CD8-positive, alpha-beta memory T cell (primary cell): ENCODE measurements around the gene OSGIN1. TPM values are rescaled to one million over a fixed set of nuclear protein-coding genes. Genes with fewer than 3 reads are reported as not detected.
A peak's percentile ranks its signal among the peaks of the same experiment; 100 is the strongest.

Experiments
- CTCF ChIA-PET: fragments of 350-600 bp; sonication (Branson Sonifier 250); formaldehyde crosslinking; loops from one replicate; lab custom pipeline; 2021; ENCODE audit warnings: antibody characterized with exemption; lab: Charles Lee
- POLR2A ChIA-PET: fragments of 350-600 bp; sonication (Branson Sonifier 250); formaldehyde crosslinking; loops from one replicate; lab custom pipeline; 2021; ENCODE audit warnings: antibody characterized with exemption; lab: Charles Lee
- DNase-seq, 5 donors: peaks; one replicate each; pipeline versions ENCODE4 v3.0.0 to v3.0.0-alpha.2; 2020 to 2022; ENCODE audit warnings: mixed read lengths in 1 of 5
- H3K27ac ChIP-seq: one replicate; pipeline ENCODE4 v1.7.0; 2013; ENCODE audit warnings: low read depth, mild to moderate bottlenecking, low read length, moderate library complexity
- H3K27me3 ChIP-seq: 2 replicates; pipeline ENCODE4 v1.7.0; 2013; ENCODE audit warnings: low read length, mild to moderate bottlenecking; ENCODE audit not compliant: insufficient read depth, poor library complexity, severe bottlenecking
- H3K36me3 ChIP-seq: 2 replicates; pipeline ENCODE4 v1.7.0; 2013; ENCODE audit warnings: mild to moderate bottlenecking, low read length, moderate library complexity; ENCODE audit not compliant: insufficient read depth
- H3K4me1 ChIP-seq: 2 replicates; pipeline ENCODE4 v1.7.0; 2013; ENCODE audit warnings: mild to moderate bottlenecking, low read length, moderate library complexity; ENCODE audit not compliant: insufficient read depth
- H3K4me3 ChIP-seq: 2 replicates; pipeline ENCODE4 v1.7.0; 2013; ENCODE audit warnings: mild to moderate bottlenecking, low read length
- H3K9me3 ChIP-seq: 2 replicates; pipeline ENCODE4 v1.7.0; 2013; ENCODE audit warnings: mild to moderate bottlenecking, low read length
- H3K27ac Mint-ChIP-seq, 8 donors: one replicate each; pipeline ENCODE4 v1.8.0; 2020 to 2021; ENCODE audit warnings: mixed read lengths in 8 of 8, mild to moderate bottlenecking in 6 of 8, inconsistent platforms in 3 of 8, moderate library complexity in 3 of 8
- H3K27me3 Mint-ChIP-seq, 2 donors: one replicate each; pipeline ENCODE4 v1.8.0; 2020 to 2021; ENCODE audit warnings: mixed read lengths in 2 of 2, mild to moderate bottlenecking in 1 of 2, moderate library complexity in 1 of 2
- H3K36me3 Mint-ChIP-seq, 3 donors: one replicate each; pipeline ENCODE4 v1.8.0; 2020 to 2021; ENCODE audit warnings: mixed read lengths in 3 of 3, inconsistent platforms in 1 of 3, mild to moderate bottlenecking in 1 of 3
- H3K4me1 Mint-ChIP-seq, 3 donors: one replicate each; pipeline ENCODE4 v1.8.0; 2020 to 2021; ENCODE audit warnings: mixed read lengths in 3 of 3, inconsistent platforms in 1 of 3, mild to moderate bottlenecking in 1 of 3
- H3K4me3 Mint-ChIP-seq, 7 donors: one replicate each; pipeline ENCODE4 v1.8.0; 2020 to 2021; ENCODE audit warnings: mixed read lengths in 7 of 7, mild to moderate bottlenecking in 6 of 7, moderate library complexity in 4 of 7, inconsistent platforms in 2 of 7
- H3K9me3 Mint-ChIP-seq, 5 donors: one replicate each; pipeline ENCODE4 v1.8.0; 2020 to 2022; ENCODE audit warnings: mixed read lengths in 5 of 5, mild to moderate bottlenecking in 3 of 5, moderate library complexity in 2 of 5, inconsistent platforms in 1 of 5
- polyA plus RNA-seq: library from polyadenylated mRNA; unstranded; fragments of 300-500 nt; fragmentation: Illumina TruSeq; gene quantifications from one replicate; pipeline ENCODE4 v1.2.3, GENCODE V29; 2021
- total RNA-seq, 2 experiments: library from RNA; stranded (reverse); gene quantifications; one replicate each; pipeline ENCODE4 v1.2.3, GENCODE V29; 2021

The OSGIN1 gene
- total and polyA plus RNA-seq, 3 experiments from 2014 or later, result 0.21 to 0.86 (median 0.83) TPM

DNA sequence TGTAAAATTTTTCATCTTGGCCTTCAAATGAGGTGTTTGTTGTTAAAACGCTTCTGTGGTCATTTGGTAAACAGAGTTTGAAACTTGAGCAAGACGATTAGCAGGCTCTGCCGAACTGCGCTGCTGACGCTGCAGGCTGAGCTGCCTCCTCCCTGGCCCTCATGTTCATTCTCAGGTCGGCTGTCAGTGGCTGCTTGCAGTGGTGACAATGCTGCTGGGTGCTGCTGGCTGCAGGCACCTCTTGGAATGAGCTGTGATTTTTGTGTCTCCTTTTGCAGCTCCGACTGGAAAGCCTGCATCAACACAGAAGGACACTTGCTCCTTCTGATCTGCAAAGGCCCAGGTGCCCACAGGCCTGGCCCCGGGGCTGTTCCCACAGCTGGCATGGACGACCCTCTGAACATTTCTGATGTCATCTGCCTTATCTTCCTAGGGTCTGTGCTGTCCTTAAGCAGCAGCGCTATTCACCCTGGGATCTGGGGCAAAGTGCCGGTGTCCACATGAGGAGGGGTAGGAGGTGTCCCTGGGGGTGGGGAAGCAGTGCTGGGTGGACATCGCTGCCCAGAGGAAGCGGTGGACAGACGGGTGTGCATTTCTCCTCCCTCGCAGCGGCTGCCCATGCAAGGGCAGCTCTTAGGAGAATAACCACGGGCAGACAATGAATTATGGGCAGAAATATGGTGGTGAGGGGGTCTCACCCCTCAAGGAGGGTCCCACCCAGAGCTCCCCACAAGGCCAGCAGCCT, 23.1 kb upstream of the OSGIN1 start:
- Mint-ChIP-seq H3K9me3 (no peaks in the 10 kb centered on the region), H3K27ac (no peak overlapping the region), H3K36me3 (peaks cover 0 to 1% (median 0%) of the 10 kb centered on the region in 3 donors), H3K4me3 (no peak overlapping the region), H3K4me1 (peaks cover 2 to 4% (median 3%) of the 10 kb centered on the region in 3 donors), H3K27me3 (peaks cover 0 to 4% of the 10 kb centered on the region in 2 donors)
- Histone ChIP-seq H3K27me3 (no peaks in the 10 kb centered on the region), H3K36me3 (no peaks in the 10 kb centered on the region), H3K4me1 (no peaks in the 10 kb centered on the region), H3K4me3 (no peak overlapping the region), H3K9me3 (no peaks in the 10 kb centered on the region), H3K27ac (no peak overlapping the region)
- ChIA-PET POLR2A (no interaction called here), CTCF (no interaction called here)
- DNase-seq, result peak in 1 of 5 donors; percentile 21

DNA sequence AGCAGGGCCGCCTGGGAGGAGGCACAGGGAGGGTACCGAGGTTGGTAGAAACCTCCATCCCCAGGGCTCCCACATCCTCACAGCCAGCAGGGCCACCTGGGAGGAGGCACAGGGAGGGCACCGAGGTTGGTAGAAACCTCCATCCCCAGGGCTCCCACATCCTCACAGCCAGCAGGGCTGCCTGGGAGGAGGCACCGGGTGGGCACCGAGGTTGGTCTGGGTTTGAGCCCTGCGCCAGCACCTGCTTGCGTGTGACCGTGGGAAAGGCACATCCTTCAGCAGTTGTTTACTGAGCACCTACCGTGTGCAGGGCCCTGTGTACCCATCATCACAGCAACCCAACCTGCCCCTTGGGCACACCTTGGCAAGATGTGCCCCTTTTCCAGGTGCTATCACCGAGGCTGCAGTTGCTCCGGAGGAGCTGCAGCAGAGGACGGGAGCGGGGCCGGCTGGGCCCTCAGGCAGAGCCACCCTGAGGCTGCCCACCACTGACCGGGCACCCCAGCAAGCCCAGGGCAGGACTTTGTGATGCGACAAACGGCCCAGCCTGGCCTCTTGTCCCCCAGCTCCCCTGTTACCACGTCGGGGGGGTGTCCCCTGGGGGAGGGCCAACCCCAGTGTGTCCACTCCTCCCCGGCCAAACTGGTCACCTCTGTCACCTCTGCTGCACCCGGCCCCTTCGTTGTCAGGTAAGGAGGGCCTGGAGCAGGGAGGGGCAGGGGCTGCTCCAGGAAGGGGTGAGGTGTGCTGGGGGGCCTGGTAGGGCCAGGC, 22.1 kb upstream of the OSGIN1 start:
- Histone ChIP-seq H3K27me3 (no peaks in the 10 kb centered on the region), H3K9me3 (no peaks in the 10 kb centered on the region), H3K36me3 (no peaks in the 10 kb centered on the region), H3K4me1 (no peaks in the 10 kb centered on the region), H3K4me3 (no peak overlapping the region), H3K27ac (no peak overlapping the region)
- POLR2A ChIA-PET, result no interaction called here
- no peak for DNase-seq
- H3K4me3 Mint-ChIP-seq, result no peak overlapping the region
- H3K36me3 Mint-ChIP-seq, result peaks cover 0 to 2% (median 0%) of the 10 kb centered on the region in 3 donors
- H3K27me3 Mint-ChIP-seq, result peaks cover 0 to 7% of the 10 kb centered on the region in 2 donors
- H3K27ac Mint-ChIP-seq, result no peak overlapping the region
- CTCF ChIA-PET, result no interaction called here
- H3K9me3 Mint-ChIP-seq, result no peaks in the 10 kb centered on the region
- peaks cover 2 to 4% (median 3%) of the 10 kb centered on the region in 3 donors for H3K4me1 Mint-ChIP-seq

DNA sequence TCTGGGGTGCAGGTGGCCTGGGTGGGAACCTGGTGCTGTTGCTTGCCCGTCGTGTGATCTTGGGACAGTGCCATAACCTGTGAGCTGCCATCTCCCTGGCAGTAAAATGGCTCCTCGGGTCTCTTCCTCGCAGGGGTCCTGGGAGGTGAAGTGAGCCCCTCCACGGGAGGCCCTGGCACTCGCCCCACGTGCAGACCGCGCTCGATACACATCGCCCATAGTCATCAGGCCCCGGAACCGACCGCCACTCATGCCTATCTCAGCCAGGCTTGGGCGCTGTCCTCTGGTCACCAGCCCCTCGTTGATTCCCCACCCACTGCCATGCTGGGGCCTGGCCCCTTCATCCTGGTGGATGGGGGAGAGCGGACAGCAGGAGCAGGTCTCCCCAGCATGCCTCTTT, 21.5 kb upstream of the OSGIN1 start:
- H3K36me3 Mint-ChIP-seq, result peaks cover 0 to 2% (median 0%) of the 10 kb centered on the region in 3 donors
- Histone ChIP-seq H3K36me3 (no peaks in the 10 kb centered on the region), H3K4me1 (no peaks in the 10 kb centered on the region), H3K27me3 (no peaks in the 10 kb centered on the region), H3K27ac (no peak overlapping the region), H3K4me3 (no peak overlapping the region), H3K9me3 (no peaks in the 10 kb centered on the region)
- DNase-seq, result no peak
- no peak overlapping the region for H3K27ac Mint-ChIP-seq
- ChIA-PET POLR2A (no interaction called here), CTCF (no interaction called here)
- H3K4me3 Mint-ChIP-seq, result no peak overlapping the region
- peaks cover 1 to 2% (median 1%) of the 10 kb centered on the region in 3 donors for H3K4me1 Mint-ChIP-seq
- no peaks in the 10 kb centered on the region for H3K9me3 Mint-ChIP-seq
- H3K27me3 Mint-ChIP-seq, result peaks cover 0 to 7% of the 10 kb centered on the region in 2 donors

DNA sequence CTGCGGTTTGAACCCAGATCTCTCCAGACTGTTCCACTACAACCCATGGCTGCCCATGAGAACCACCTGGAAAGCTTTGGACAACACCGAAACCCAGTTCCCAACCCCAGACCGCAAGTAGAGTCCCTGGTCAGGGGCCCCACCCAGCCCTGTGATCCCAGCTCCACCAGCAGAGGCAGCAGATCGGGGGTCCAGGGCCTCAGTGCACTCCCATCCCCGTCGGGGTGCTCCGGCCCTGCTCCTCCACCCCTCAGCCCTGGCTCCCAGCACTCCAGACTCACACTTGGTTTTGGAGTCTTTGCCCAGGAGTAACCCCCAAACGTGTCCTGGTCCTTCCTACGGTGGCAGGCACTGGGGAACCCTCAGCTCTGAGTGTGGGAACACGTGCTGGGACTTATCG, 20.7 kb upstream of the OSGIN1 start:
- H3K27me3 Mint-ChIP-seq, result peaks cover 0 to 10% of the 10 kb centered on the region in 2 donors
- H3K27ac Mint-ChIP-seq, result no peak overlapping the region
- no peak overlapping the region for H3K27ac ChIP-seq
- no peak for DNase-seq
- no peaks in the 10 kb centered on the region for H3K36me3 ChIP-seq
- no peaks in the 10 kb centered on the region for H3K9me3 ChIP-seq
- no peaks in the 10 kb centered on the region for H3K4me1 Mint-ChIP-seq
- no peak overlapping the region for H3K4me3 ChIP-seq
- CTCF ChIA-PET, result no interaction called here
- H3K4me3 Mint-ChIP-seq, result no peak overlapping the region
- no peaks in the 10 kb centered on the region for H3K9me3 Mint-ChIP-seq
- POLR2A ChIA-PET, result no interaction called here
- H3K4me1 ChIP-seq, result no peaks in the 10 kb centered on the region
- no peaks in the 10 kb centered on the region for H3K27me3 ChIP-seq
- peaks cover 0 to 2% (median 0%) of the 10 kb centered on the region in 3 donors for H3K36me3 Mint-ChIP-seq

DNA sequence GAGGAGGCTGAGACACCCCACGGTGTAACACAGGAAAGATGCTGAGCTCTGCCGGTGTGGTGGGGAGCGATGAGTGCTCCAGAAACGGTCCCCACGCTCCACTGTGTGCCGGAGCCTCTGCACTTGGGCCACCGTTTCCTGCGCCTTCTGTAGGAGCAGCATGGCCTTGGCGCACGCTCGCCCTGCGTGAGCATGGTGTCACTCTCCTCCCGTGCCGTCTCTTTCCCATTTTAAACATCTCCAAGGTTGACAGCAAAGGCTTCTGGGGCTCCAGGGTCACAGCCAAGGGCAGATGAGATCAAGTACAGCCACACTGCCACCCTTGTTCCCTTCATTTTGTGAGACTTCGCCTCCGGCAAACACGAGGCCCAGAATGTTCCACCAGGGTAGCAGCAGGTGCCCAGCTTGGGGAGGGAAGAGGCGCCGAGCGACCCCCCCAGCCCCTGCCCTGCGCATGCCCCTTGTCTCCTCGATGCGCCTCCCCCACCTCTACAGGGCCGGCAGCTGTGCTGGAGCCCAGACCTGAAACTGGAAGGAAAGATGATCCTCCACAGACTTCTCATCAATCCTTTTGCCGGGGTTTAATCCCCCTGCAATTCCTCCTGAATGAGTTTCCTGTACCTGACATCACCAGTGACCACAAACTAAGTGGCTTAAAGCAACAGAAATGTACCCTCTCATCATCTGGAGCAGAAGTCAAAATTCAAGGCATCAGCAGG, 19.9 kb upstream of the OSGIN1 start:
- H3K27ac Mint-ChIP-seq, result no peak overlapping the region
- Histone ChIP-seq H3K9me3 (no peaks in the 10 kb centered on the region), H3K4me1 (no peaks in the 10 kb centered on the region), H3K36me3 (no peaks in the 10 kb centered on the region), H3K4me3 (no peak overlapping the region), H3K27ac (no peak overlapping the region), H3K27me3 (no peaks in the 10 kb centered on the region)
- no peak for DNase-seq
- H3K36me3 Mint-ChIP-seq, result peaks cover 0 to 2% (median 0%) of the 10 kb centered on the region in 3 donors
- peaks cover 0 to 10% of the 10 kb centered on the region in 2 donors for H3K27me3 Mint-ChIP-seq
- no peaks in the 10 kb centered on the region for H3K4me1 Mint-ChIP-seq
- H3K9me3 Mint-ChIP-seq, result no peaks in the 10 kb centered on the region
- ChIA-PET CTCF (no interaction called here), POLR2A (no interaction called here)
- no peak overlapping the region for H3K4me3 Mint-ChIP-seq

DNA sequence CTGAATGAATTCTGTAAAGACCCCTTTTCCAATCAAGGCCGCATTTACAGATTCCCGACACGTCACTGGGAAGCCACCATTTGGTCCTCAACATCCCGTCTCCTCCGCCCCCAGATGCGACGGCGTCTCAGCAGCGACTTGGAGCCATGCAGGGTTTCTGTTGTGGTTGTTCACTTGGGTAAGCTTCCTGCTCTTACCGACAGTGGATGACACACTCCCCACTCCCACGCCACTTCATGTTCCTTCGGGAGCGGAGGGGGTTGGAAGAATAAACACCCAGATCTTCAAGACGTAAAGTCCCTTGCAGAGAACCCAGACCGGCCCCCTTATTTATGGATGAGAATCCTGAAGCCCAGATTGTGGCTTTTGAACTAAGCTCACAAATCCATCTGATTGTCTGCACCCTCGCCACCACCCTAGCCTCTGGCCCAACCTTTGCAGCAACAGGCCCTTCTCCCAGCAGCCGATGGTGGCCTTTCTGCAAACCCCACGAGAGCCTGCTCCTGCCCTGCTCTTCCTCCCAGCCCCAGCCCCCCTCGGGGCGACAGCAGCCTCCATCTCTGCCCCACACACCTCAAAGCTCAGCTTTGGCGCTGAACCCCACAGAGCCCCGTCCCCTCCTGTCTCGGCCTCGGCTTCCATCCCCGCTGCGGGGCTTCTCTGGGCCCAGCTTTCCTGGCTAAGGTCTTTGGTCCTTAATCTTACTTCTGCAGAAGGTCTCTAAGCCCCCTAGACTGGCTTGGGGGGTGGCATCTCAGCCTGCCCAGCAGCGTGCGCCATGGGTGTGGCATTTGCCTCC, 19.0 kb upstream of the OSGIN1 start:
- peaks cover under 1 to 10% of the 10 kb centered on the region in 2 donors for H3K27me3 Mint-ChIP-seq
- Histone ChIP-seq H3K27me3 (no peaks in the 10 kb centered on the region), H3K27ac (no peak overlapping the region), H3K36me3 (no peaks in the 10 kb centered on the region), H3K9me3 (no peaks in the 10 kb centered on the region), H3K4me3 (no peak overlapping the region), H3K4me1 (no peaks in the 10 kb centered on the region)
- H3K9me3 Mint-ChIP-seq, result no peaks in the 10 kb centered on the region
- no peaks in the 10 kb centered on the region for H3K4me1 Mint-ChIP-seq
- ChIA-PET POLR2A (no interaction called here), CTCF (no interaction called here)
- H3K4me3 Mint-ChIP-seq, result no peak overlapping the region
- no peak overlapping the region for H3K27ac Mint-ChIP-seq
- peaks cover 0 to 2% (median 0%) of the 10 kb centered on the region in 3 donors for H3K36me3 Mint-ChIP-seq
- no peak for DNase-seq

DNA sequence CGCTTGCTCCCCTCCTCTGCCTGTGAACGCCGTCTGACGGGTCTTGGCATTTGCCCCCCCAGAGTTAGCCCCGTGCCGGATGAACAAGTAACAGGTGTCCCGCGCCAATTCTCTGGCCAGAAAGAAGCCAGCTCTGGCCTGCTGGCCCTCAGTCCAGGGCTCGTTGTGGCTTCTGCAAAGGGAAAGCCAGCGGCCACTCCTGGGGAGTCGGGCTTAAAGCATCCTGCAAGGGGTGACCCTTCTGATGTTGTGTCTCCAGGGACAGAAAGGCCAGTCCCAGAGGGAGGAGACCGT, 18.4 kb upstream of the OSGIN1 start:
- DNase-seq, result no peak
- no peak overlapping the region for H3K27ac Mint-ChIP-seq
- H3K27me3 Mint-ChIP-seq, result peaks cover 4 to 10% of the 10 kb centered on the region in 2 donors
- Histone ChIP-seq H3K36me3 (no peaks in the 10 kb centered on the region), H3K27me3 (no peaks in the 10 kb centered on the region), H3K4me3 (no peak overlapping the region), H3K9me3 (no peaks in the 10 kb centered on the region), H3K27ac (no peak overlapping the region), H3K4me1 (no peaks in the 10 kb centered on the region)
- CTCF ChIA-PET, result no interaction called here
- POLR2A ChIA-PET, result no interaction called here
- no peak overlapping the region for H3K4me3 Mint-ChIP-seq
- H3K36me3 Mint-ChIP-seq, result peaks cover 0 to 2% (median 0%) of the 10 kb centered on the region in 3 donors
- peaks cover 0 to 3% (median 0%) of the 10 kb centered on the region in 3 donors for H3K4me1 Mint-ChIP-seq
- H3K9me3 Mint-ChIP-seq, result no peaks in the 10 kb centered on the region
